ENCODE measurements around the gene C4orf50. TPM values are rescaled to one million over a fixed set of nuclear protein-coding genes. Genes with fewer than 3 reads are reported as not detected.

The C4orf50 gene
- not detected in 2 replicates for total RNA-seq

- DNase-seq (ENCODE audit: low read depth), result no peak
Observed at GRCh38 chr4:6018331-6018730, at the start of gene C4orf50. TSS of gene C4orf50 (minus strand) at chr4:6018431.

- DNase-seq (ENCODE audit: low read depth), result no peak
Observed at GRCh38 chr4:6065934-6066590, 47.8 kb upstream of the C4orf50 start.

GRCh38 chr4:6065166-6065565 lies 46.9 kb upstream of the C4orf50 start:
- no peak for DNase-seq (ENCODE audit: low read depth)

GRCh38 chr4:6064383-6064782 lies 46.2 kb upstream of the C4orf50 start:
- DNase-seq (ENCODE audit: low read depth), result no peak

- DNase-seq (ENCODE audit: low read depth), result no peak
Observed at GRCh38 chr4:6063684-6064083, 45.5 kb upstream of the C4orf50 start.

GRCh38 chr4:6062133-6062532 lies 43.9 kb upstream of the C4orf50 start:
- no peak for DNase-seq (ENCODE audit: low read depth)

GRCh38 chr4:6059375-6059805 lies 41.2 kb upstream of the C4orf50 start:
- DNase-seq (ENCODE audit: low read depth), result no peak

GRCh38 chr4:6058531-6059374 lies 40.5 kb upstream of the C4orf50 start:
- no peak for DNase-seq (ENCODE audit: low read depth)

GRCh38 chr4:6056976-6057766 lies 38.9 kb upstream of the C4orf50 start:
- DNase-seq (ENCODE audit: low read depth), result no peak

GRCh38 chr4:6055436-6055835 lies 37.2 kb upstream of the C4orf50 start:
- DNase-seq (ENCODE audit: low read depth), result no peak

- DNase-seq (ENCODE audit: low read depth), result no peak
Observed at GRCh38 chr4:6055030-6055429, 36.8 kb upstream of the C4orf50 start.

- no peak for DNase-seq (ENCODE audit: low read depth)
Observed at GRCh38 chr4:6054162-6054922, 36.1 kb upstream of the C4orf50 start.

GRCh38 chr4:6052679-6053078 lies 34.4 kb upstream of the C4orf50 start:
- no peak for DNase-seq (ENCODE audit: low read depth)

GRCh38 chr4:6050551-6050950 lies 32.3 kb upstream of the C4orf50 start:
- no peak for DNase-seq (ENCODE audit: low read depth)

- DNase-seq (ENCODE audit: low read depth), result no peak
Observed at GRCh38 chr4:6049985-6050384, 31.8 kb upstream of the C4orf50 start.

- DNase-seq (ENCODE audit: low read depth), result no peak
Observed at GRCh38 chr4:6049278-6049677, 31.0 kb upstream of the C4orf50 start.

GRCh38 chr4:6048537-6048936 lies 30.3 kb upstream of the C4orf50 start:
- DNase-seq (ENCODE audit: low read depth), result no peak

GRCh38 chr4:6047130-6047673 lies 29.0 kb upstream of the C4orf50 start:
- no peak for DNase-seq (ENCODE audit: low read depth)

- DNase-seq (ENCODE audit: low read depth), result no peak
Observed at GRCh38 chr4:6046526-6047129, 28.4 kb upstream of the C4orf50 start.

GRCh38 chr4:6044805-6045204 lies 26.6 kb upstream of the C4orf50 start:
- DNase-seq (ENCODE audit: low read depth), result no peak

GRCh38 chr4:6044276-6044675 lies 26.0 kb upstream of the C4orf50 start:
- no peak for DNase-seq (ENCODE audit: low read depth)
